Calu3 (cell line): ENCODE results near the gene PSMA2. TPM values are rescaled to one million over a fixed set of nuclear protein-coding genes. Genes with fewer than 3 reads are reported as not detected.
"Not testable (repeated sequence)": the region's sequence is repeated elsewhere in the genome, so short reads cannot be mapped to it uniquely, and the experiment has no call there.

Experiments used
- BruUV-seq: library from RNA; stranded (reverse); fragments of 400-500 nt; replicated peaks from 2 replicates; lab custom pipeline; 2021; lab: Mats Ljungman, UMichigan
- CTCF ChIA-PET: fragments of 300-600 bp; sonication (Branson Sonifier 250); formaldehyde crosslinking; loops from one replicate; lab custom pipeline; 2022; ENCODE audit warnings: antibody characterized with exemption; lab: Charles Lee
- DNase-seq: peaks from one replicate; pipeline ENCODE4 v3.0.0; 2022
- H3K27ac Mint-ChIP-seq: one replicate; pipeline ENCODE4 v1.8.0; 2022; ENCODE audit warnings: mixed read lengths; ENCODE audit not compliant: unreplicated experiment
- H3K27me3 Mint-ChIP-seq: one replicate; pipeline ENCODE4 v1.8.0; 2022; ENCODE audit warnings: mixed read lengths; ENCODE audit not compliant: unreplicated experiment
- H3K36me3 Mint-ChIP-seq: one replicate; pipeline ENCODE4 v1.8.0; 2022; ENCODE audit warnings: mild to moderate bottlenecking, moderate library complexity, mixed read lengths; ENCODE audit not compliant: insufficient read depth, unreplicated experiment
- H3K4me1 Mint-ChIP-seq: one replicate; pipeline ENCODE4 v1.8.0; 2022; ENCODE audit warnings: mild to moderate bottlenecking, low read depth, mixed read lengths; ENCODE audit not compliant: unreplicated experiment
- H3K4me3 Mint-ChIP-seq: one replicate; pipeline ENCODE4 v1.8.0; 2022; ENCODE audit warnings: mild to moderate bottlenecking, low read depth, moderate library complexity, mixed read lengths; ENCODE audit not compliant: unreplicated experiment
- H3K9me3 Mint-ChIP-seq: one replicate; pipeline ENCODE4 v1.8.0; 2022; ENCODE audit warnings: low read depth, mixed read lengths; ENCODE audit not compliant: unreplicated experiment
- intact Hi-C: fragments of 100-400 bp; cut with micrococcal nuclease; formaldehyde crosslinking; loops from one replicate; pipeline ENCODE4 v1.10.0; 2022; ENCODE audit not compliant: unreplicated experiment
- total RNA-seq: library from RNA; stranded (reverse); gene quantifications from 2 replicates; pipeline ENCODE4 v1.2.3, GENCODE V29; 2022
- TF ChIP-seq, protein P1 (sequence below): fragments of 200-600 bp; IDR thresholded peaks from one replicate; pipeline ENCODE4 v1.8.0; 2022; ENCODE audit warnings: antibody characterized with exemption; ENCODE audit not compliant: unreplicated experiment

Gene PSMA2
- total RNA-seq, 1 experiment from 2014 or later, result 208 TPM

DNA sequence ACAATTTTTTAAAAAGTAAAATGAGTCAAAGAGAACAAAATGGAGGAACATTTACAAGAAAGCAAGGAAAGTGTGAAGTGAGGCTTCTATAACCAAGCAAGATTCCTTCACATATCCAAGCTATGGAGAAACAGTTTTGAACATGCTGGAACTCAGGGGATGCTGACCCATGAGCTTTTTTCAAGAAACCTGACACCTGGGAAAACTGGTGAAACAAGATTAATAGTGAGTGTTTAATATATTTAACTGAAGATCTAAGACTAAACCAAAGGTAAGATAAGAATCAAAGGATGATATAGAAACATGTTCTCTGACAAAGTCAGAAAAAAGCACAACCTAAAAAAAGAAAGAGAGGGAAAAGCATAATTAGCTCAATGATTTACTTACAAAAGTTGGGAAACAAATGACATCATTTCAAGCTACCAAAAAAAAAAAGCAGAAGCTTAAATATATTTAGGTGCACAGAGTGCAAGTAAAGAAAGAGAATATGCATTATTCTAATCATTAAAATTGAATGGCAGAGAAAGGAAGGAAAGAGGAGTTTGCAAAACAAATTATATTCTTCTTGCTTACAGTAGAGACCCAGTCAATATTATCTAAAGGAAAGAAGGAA is 45.0 kb downstream of the PSMA2 start:
- Mint-ChIP-seq H3K4me3 (peak overlapping the region; percentile 68), H3K27me3 (no peaks in the 10 kb centered on the region)

DNA sequence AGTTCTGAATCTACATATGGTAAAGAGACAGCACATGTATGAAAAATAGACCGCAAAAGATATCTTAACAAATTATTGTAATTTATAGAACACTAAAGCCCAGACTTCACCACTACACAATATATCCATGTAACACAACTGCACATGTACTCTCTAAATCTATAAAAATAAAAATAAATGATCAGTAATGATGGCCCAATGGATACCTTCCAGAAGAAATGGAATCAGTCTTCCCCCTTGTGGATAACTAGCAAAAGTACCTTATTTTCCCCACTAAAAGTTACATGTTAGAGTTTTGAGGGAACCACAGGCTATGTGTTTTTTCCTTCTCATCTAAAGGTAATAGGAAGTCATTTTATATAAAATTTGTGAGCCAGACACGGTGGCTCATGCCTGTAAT is 45.8 kb downstream of the PSMA2 start:
- no peak overlapping the region for H3K27ac Mint-ChIP-seq
- BruUV-seq, result no TSS peak
- H3K27me3 Mint-ChIP-seq, result no peaks in the 10 kb centered on the region
- intact Hi-C loops, result no loop called here
- CTCF ChIA-PET, result interaction anchor here (1.0 to 1.3 kb wide), 2 partner anchors 943 to 945 kb away, joined by 4 to 6 read pairs; no protein-coding TSS in a partner anchor
- no peak for DNase-seq
- H3K4me1 Mint-ChIP-seq, result peaks cover 27% of the 10 kb centered on the region
- no peaks in the 10 kb centered on the region for H3K9me3 Mint-ChIP-seq
- H3K4me3 Mint-ChIP-seq, result no peak overlapping the region
- H3K36me3 Mint-ChIP-seq, result peaks cover 19% of the 10 kb centered on the region
- TF ChIP-seq, protein P1, sequence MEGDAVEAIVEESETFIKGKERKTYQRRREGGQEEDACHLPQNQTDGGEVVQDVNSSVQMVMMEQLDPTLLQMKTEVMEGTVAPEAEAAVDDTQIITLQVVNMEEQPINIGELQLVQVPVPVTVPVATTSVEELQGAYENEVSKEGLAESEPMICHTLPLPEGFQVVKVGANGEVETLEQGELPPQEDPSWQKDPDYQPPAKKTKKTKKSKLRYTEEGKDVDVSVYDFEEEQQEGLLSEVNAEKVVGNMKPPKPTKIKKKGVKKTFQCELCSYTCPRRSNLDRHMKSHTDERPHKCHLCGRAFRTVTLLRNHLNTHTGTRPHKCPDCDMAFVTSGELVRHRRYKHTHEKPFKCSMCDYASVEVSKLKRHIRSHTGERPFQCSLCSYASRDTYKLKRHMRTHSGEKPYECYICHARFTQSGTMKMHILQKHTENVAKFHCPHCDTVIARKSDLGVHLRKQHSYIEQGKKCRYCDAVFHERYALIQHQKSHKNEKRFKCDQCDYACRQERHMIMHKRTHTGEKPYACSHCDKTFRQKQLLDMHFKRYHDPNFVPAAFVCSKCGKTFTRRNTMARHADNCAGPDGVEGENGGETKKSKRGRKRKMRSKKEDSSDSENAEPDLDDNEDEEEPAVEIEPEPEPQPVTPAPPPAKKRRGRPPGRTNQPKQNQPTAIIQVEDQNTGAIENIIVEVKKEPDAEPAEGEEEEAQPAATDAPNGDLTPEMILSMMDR, result no peak

More for the DNA sequence above, 45.0 kb downstream of the PSMA2 start:
- no peak overlapping the region for H3K27ac Mint-ChIP-seq
- DNase-seq, result no peak
- no TSS peak for BruUV-seq
- CTCF ChIA-PET, result interaction anchor here (0.7 to 1.3 kb wide), 5 partner anchors 11 to 946 kb away, joined by 3 to 7 read pairs (median 4); no protein-coding TSS in a partner anchor
- H3K9me3 Mint-ChIP-seq, result no peaks in the 10 kb centered on the region
- intact Hi-C loops, result no loop called here
- H3K4me1 Mint-ChIP-seq, result peaks cover 27% of the 10 kb centered on the region
- TF ChIP-seq, protein P1, result no peak
- H3K36me3 Mint-ChIP-seq, result peaks cover 19% of the 10 kb centered on the region

DNA sequence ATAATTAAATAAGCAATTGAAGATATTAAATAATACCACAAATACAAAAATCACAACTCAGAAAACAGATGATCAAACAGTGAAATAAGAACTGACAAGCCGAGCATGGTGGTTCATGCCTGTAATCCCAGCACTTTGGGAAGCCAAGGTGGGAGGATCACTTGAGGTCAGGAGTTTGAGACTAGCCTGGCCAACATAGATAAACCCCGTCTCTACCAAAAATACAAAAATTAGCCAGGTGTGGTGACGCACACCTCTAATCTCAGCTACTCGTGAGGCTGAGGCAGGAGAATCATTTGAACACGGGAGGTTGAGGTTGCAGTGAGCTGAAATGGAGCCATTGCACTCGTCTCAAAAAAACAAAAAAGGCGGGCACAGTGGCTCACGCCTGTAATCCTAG is 46.8 kb downstream of the PSMA2 start:
- H3K27ac Mint-ChIP-seq, H3K27me3 Mint-ChIP-seq, H3K4me3 Mint-ChIP-seq, intact Hi-C loops, BruUV-seq, CTCF ChIA-PET, H3K9me3 Mint-ChIP-seq, DNase-seq: not testable (repeated sequence)
- peaks cover 19% of the 10 kb centered on the region for H3K36me3 Mint-ChIP-seq
- peaks cover 27% of the 10 kb centered on the region for H3K4me1 Mint-ChIP-seq

DNA sequence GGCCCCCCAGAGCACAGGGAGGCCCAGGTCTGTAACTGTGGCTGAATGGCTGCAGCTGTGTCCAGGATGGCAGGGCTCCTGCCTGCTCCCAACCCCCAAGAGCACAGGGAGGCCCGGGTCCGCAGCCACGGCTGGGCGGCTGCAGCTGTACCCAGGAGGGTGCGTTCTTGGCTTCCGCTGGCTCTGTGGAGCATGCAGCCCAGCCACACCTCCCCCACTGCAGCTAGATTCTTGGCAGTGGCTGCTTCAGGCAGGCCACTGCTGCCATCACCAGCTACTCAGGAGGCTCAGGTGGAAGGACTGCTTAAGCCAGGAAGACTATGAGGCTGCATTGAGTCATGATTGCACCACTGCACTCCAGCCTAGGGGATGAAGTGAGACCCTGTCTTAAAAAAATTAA is 48.0 kb downstream of the PSMA2 start:
- CTCF ChIA-PET, result no interaction called here
- Mint-ChIP-seq H3K27ac (no peak overlapping the region), H3K4me3 (no peak overlapping the region), H3K27me3 (no peaks in the 10 kb centered on the region), H3K9me3 (no peaks in the 10 kb centered on the region), H3K4me1 (peaks cover 20% of the 10 kb centered on the region), H3K36me3 (peaks cover 18% of the 10 kb centered on the region)
- TF ChIP-seq, protein P1, result no peak
- no TSS peak for BruUV-seq
- intact Hi-C loops, result no loop called here
- DNase-seq, result no peak

DNA sequence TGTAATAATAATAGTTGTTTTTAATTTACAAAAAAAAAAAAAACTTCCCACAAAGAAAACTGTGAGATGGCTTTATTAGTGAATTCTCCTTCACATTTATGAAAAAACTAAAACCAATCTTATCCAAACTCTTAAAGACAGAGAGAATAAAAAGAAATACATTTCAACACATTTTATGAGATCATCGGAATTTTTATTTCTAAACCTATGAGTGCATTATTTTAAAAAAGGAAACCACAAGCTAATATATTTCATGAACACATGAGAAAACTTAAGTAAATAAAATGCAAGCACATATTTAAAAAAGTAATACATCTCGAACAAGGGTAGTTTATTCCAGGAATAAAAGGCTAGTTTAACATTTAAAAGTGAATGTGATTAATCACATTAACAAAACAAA is 51.6 kb downstream of the PSMA2 start:
- no peak overlapping the region for H3K4me3 Mint-ChIP-seq
- TF ChIP-seq, protein P1, result no peak
- H3K36me3 Mint-ChIP-seq, result no peaks in the 10 kb centered on the region
- intact Hi-C loops, result no loop called here
- H3K9me3 Mint-ChIP-seq, result no peaks in the 10 kb centered on the region
- DNase-seq, result no peak
- no TSS peak for BruUV-seq
- no peaks in the 10 kb centered on the region for H3K27me3 Mint-ChIP-seq
- H3K4me1 Mint-ChIP-seq, result no peaks in the 10 kb centered on the region
- CTCF ChIA-PET, result no interaction called here
- no peak overlapping the region for H3K27ac Mint-ChIP-seq
